T-helper 17 cell (primary cell): ENCODE data around the gene AK2. TPM values are rescaled to one million over a fixed set of nuclear protein-coding genes. Genes with fewer than 3 reads are reported as not detected.

ENCODE experiments used
- ATAC-seq: fragments of 150-1000 bp; cut with Tn5 transposase; 2 replicates; pipeline ENCODE4 v1.10.0; 2021; ENCODE audit warnings: mild to moderate bottlenecking, moderate library complexity
- DNase-seq, 3 donors: peaks; one replicate each; pipeline versions ENCODE4 v3.0.0 to v3.0.0-alpha.2; 2020 to 2021
- H3K9me3 ChIP-seq: one replicate; pipeline ENCODE4 v1.7.0; 2013; ENCODE audit warnings: low read length, mild to moderate bottlenecking; ENCODE audit not compliant: control insufficient read depth, poor library complexity, severe bottlenecking
- H3K27ac Mint-ChIP-seq: one replicate; pipeline ENCODE4 v1.8.0; 2022; ENCODE audit warnings: mild to moderate bottlenecking, moderate library complexity, mixed read lengths
- H3K27me3 Mint-ChIP-seq: one replicate; pipeline ENCODE4 v1.8.0; 2022; ENCODE audit warnings: mixed read lengths
- H3K36me3 Mint-ChIP-seq: one replicate; pipeline ENCODE4 v1.8.0; 2022; ENCODE audit warnings: low read depth, mixed read lengths
- H3K4me1 Mint-ChIP-seq: one replicate; pipeline ENCODE4 v1.8.0; 2022; ENCODE audit warnings: mild to moderate bottlenecking, mixed read lengths
- H3K4me3 Mint-ChIP-seq: one replicate; pipeline ENCODE4 v1.8.0; 2022; ENCODE audit warnings: mild to moderate bottlenecking, moderate library complexity, mixed read lengths
- total RNA-seq, 4 donors: library from RNA in 2 of 4; stranded (reverse) in 2 of 4; gene quantifications; one replicate each; pipeline ENCODE4 v1.2.3 and lab custom pipeline; 2022 to 2026

AK2 gene
- total RNA-seq, 2 donors from 2014 or later, result 51.1 to 61.7 TPM

DNA sequence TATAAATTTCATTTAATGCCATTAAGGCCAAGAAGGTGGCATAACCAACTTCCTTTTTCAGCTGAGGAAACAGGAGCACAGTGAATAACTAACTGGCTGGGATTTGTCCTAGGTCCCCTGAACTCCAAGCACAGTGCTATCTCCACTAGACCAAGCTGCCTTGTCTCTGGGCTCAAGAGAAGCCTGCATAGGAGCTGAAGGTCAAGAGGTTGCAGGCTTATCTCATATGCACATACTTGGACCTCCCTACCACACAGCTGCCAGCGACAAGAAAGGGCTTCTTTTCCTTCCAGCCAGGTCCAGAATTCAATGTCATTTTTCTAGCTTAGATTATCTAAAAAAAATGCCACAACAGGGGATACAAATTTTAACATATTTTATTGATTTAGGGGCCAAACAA lies 27.1 kb downstream of the AK2 start:
- no peak for DNase-seq
- no peak for ATAC-seq
- no peaks in the 10 kb centered on the region for H3K9me3 ChIP-seq
- no peaks in the 10 kb centered on the region for H3K27me3 Mint-ChIP-seq
- H3K27ac Mint-ChIP-seq, result peak overlapping the region; percentile 2
- no peak overlapping the region for H3K4me3 Mint-ChIP-seq
- H3K4me1 Mint-ChIP-seq, result peaks cover 10% of the 10 kb centered on the region
- peaks cover 15% of the 10 kb centered on the region for H3K36me3 Mint-ChIP-seq

DNA sequence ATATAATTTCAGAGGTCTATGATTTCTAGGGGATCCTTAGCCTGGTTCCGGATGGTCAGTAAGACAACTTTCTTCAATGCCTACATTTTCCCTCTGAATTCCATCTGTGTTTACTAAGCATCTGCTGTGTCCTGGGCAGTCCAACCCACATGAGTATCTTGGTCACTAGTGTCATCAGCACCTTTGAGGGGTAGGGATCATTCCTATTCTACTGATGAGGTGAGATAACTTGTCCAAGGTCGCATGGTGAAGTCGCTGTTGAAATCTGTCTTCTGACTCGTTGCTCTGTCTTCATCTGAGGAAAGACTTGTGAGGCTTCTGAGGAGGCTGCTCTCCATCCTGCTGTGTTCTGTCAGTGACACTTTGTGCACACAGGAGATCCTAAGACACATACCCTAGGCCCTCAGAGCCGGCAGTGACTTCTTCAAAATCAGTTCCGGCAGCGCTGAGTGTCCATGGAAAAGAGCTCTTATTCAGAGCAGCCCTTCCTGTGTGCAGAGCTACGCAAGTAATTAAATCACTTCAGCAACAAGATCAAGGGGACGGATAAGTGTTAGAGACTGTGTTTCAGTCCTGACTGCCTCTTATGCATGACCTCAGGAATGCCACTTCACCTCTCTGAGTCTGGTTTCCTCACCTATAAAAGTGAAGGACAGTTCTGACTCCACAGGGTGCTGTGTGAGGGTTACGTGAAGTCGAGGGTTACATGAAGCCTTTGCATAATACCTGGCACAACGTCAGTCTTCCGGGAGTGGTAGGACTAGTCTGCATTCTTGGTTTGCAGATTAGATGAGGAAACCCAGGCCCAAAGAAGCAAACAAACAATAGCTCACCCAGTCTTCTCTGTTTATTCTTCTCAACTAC lies 28.4 kb downstream of the AK2 start:
- Mint-ChIP-seq H3K27me3 (no peaks in the 10 kb centered on the region), H3K27ac (no peak overlapping the region), H3K4me3 (no peak overlapping the region), H3K4me1 (peaks cover 10% of the 10 kb centered on the region), H3K36me3 (peaks cover 10% of the 10 kb centered on the region)
- no peak for DNase-seq
- ATAC-seq, result no peak
- H3K9me3 ChIP-seq, result no peaks in the 10 kb centered on the region

DNA sequence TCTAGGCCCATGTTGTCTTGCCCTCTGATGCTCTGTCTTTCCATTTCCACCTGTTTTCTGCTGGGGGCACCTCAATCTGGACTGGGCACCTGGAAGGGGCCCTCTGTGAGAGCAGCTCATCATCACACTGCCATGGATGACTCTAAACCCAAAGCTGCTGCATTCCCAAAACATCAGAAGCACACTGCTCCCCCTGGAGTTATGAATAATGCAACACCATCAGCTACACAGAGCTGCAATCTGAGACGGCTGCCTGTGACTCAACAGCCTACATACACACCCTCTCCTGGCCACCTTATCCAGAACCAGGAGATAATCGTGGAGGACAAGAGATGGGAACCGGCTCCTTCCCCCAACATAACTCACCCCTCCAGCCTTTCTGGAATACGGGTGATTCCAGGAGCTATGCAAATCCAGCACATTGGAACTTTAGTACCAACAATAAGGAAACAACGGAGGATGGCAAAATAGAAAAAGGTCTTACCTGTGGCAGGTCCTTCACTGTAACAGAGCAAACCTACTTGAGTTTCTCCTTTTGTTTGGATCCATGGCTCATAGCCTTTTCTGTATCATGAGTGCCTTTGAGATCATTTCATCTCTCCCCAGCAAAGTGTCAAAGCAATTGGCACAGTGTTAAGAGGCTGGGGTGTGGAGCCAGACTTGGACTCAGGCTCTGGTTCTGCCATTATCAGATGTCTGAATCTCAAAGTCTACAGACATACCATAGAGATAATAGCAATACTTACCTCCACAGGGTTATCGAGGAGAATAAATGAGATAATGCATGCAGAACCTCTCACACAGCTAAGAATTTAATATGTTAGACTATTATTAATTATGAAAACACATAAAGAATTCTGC lies 29.3 kb downstream of the AK2 start:
- H3K27ac Mint-ChIP-seq, result no peak overlapping the region
- H3K36me3 Mint-ChIP-seq, result peaks cover 3% of the 10 kb centered on the region
- H3K9me3 ChIP-seq, result no peaks in the 10 kb centered on the region
- peak; percentile 78 for ATAC-seq
- H3K27me3 Mint-ChIP-seq, result no peaks in the 10 kb centered on the region
- H3K4me1 Mint-ChIP-seq, result peaks cover 12% of the 10 kb centered on the region
- DNase-seq, result no peak
- no peak overlapping the region for H3K4me3 Mint-ChIP-seq

DNA sequence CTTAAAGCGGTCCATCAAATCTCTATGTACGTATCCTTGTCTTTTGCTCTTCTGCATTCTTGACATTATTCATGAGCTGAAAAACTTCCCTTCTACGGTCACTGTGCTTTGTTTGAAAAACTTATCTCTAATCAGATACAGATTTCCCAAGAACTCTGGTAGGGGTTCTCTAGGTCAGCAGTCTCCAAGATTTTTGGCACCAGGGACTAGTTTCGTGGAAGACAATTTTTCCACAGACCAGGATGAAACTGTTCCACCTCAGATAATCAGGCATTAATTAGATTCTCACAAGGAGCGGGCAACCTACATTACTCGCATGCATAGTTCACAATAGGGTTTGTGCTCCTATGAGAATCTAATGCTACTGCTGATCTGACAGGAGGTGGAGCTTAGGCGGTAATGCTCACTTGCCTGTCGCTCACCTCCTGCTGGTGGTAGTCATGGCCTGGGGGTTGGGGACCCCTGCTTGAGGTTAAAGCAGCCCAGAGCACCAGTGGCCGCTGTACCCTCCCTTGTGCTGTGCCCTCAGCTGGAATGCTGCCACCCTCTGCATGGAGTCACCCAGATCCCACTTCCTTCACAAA lies 30.8 kb downstream of the AK2 start:
- no peaks in the 10 kb centered on the region for H3K9me3 ChIP-seq
- DNase-seq (no peak), ATAC-seq (no peak)
- no peak overlapping the region for H3K27ac Mint-ChIP-seq
- no peaks in the 10 kb centered on the region for H3K27me3 Mint-ChIP-seq
- H3K4me1 Mint-ChIP-seq, result peaks cover 14% of the 10 kb centered on the region
- H3K36me3 Mint-ChIP-seq, result no peaks in the 10 kb centered on the region
- H3K4me3 Mint-ChIP-seq, result no peak overlapping the region

DNA sequence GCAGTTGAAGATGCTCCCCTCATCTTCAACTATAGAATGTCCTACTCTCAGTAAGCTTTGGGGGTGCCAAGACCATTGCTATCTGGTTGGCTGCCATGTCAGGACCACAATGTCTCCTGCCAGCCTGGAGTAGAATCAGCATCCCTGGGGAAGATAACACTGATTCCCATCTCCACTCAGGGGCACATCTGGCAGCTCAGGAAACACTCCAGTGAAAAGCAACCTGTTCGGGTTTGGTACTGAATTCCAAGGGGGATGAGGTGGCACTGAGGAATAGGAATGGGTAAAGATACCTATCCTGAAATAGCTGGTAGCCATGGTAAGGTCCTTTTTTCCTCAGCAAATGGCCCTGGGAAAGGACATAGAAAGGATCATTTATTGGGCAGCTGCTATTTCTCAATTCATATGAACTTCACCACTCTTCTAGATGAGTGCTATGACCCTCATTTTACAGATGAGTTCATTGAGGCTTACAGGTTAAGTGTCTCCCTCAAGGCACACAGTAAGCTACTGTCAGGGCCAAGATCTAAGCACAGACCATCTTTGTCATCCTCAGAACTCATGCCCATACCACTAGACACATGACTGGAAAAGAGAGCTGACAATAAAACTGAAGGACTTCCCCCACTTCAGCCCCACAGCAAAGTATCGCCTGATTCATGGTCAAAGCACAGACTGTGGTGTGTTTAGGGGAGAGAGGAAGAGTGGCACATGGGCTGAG lies 31.4 kb downstream of the AK2 start:
- H3K27ac Mint-ChIP-seq, result peak overlapping the region; percentile 16
- ATAC-seq, result no peak
- H3K27me3 Mint-ChIP-seq, result no peaks in the 10 kb centered on the region
- H3K9me3 ChIP-seq, result no peaks in the 10 kb centered on the region
- H3K4me1 Mint-ChIP-seq, result peaks cover 18% of the 10 kb centered on the region
- no peaks in the 10 kb centered on the region for H3K36me3 Mint-ChIP-seq
- no peak for DNase-seq
- H3K4me3 Mint-ChIP-seq, result no peak overlapping the region

DNA sequence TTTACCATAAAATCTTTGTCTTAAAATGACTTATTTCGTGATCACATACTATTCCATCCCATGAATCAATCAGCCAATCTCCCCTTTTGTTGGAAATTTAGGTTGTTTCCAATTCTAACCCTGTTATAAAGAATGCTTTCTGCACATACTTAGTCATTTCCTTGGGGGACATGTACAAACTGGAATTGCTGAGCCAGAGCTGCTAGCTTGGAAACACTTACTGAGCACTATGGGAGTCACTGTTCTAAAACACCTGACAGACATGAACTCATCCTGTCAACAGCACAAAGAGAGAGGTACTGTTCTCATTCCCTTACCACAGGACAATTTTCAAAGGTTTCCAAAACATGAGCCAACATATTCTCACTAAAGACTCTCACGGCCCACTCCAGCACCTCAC lies 32.1 kb downstream of the AK2 start:
- no peaks in the 10 kb centered on the region for H3K27me3 Mint-ChIP-seq
- no peaks in the 10 kb centered on the region for H3K9me3 ChIP-seq
- ATAC-seq, result no peak
- H3K36me3 Mint-ChIP-seq, result no peaks in the 10 kb centered on the region
- DNase-seq, result no peak
- H3K27ac Mint-ChIP-seq, result peak overlapping the region; percentile 16
- H3K4me1 Mint-ChIP-seq, result peaks cover 18% of the 10 kb centered on the region
- H3K4me3 Mint-ChIP-seq, result no peak overlapping the region

DNA sequence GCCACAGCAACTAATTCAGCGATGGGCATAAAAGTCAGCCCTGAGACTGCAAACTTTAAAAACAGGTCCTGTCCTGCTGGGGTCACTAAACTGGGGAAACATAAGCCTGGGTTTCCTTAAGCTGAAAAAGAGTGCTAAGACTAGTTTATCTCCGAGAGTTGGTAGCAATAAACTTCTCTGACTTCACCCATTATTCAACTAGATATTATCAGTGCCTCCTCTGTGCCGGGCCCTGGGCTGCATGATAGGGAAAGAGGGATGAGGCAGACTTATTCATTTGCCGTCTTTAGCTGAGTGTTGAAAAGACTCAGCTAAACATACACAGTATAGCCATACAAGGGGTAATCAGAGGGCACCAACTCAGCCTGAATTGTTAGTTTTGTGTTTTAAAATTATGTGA lies 33.0 kb downstream of the AK2 start:
- no peaks in the 10 kb centered on the region for H3K9me3 ChIP-seq
- DNase-seq, result no peak
- ATAC-seq, result no peak
- peaks cover 18% of the 10 kb centered on the region for H3K4me1 Mint-ChIP-seq
- H3K27me3 Mint-ChIP-seq, result no peaks in the 10 kb centered on the region
- no peaks in the 10 kb centered on the region for H3K36me3 Mint-ChIP-seq
- H3K27ac Mint-ChIP-seq, result no peak overlapping the region
- no peak overlapping the region for H3K4me3 Mint-ChIP-seq

DNA sequence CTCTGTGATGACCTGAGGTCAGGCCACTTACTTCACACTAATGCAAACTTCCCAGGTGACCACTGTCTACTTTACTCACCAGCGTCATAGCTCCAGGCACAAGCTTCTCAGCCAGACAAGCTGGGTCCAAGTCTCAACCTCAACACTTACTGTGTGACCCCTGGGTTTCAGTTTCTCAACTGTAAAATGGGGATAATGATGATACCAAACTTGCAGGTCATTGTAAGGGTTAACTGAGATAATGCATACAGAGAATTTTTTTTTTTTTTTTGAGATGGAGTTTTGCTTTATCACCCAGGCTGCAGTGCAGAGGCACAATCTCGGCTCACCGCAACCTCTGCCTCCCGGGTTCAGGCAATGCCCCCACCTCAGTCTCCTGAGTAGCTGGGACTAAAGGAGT lies 34.7 kb downstream of the AK2 start:
- no peaks in the 10 kb centered on the region for H3K9me3 ChIP-seq
- Mint-ChIP-seq H3K4me1 (peaks cover 29% of the 10 kb centered on the region), H3K27me3 (no peaks in the 10 kb centered on the region), H3K36me3 (no peaks in the 10 kb centered on the region), H3K27ac (peak overlapping the region; percentile 32), H3K4me3 (no peak overlapping the region)
- no peak for ATAC-seq
- no peak for DNase-seq

DNA sequence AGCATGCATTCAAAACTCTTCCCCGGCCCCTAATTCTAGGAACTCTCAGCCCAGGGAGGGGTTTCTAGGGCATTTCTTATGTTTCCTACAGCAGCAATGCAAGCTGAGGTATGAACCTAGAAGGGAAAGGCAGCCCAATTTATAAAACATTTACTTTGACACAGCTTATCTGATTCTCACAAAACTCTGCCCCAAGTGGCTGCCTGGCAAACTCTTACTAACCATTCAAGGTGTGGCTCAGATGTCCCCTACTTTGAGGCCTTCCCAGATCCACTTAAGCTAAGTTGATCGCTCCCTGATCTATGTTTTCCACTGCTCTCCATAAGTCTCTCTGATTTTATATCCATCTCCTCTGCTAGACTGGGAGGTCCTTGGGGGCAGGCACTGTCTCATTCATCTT lies 35.4 kb downstream of the AK2 start:
- ATAC-seq, result peak; percentile 36
- H3K9me3 ChIP-seq, result no peaks in the 10 kb centered on the region
- Mint-ChIP-seq H3K27me3 (no peaks in the 10 kb centered on the region), H3K27ac (no peak overlapping the region), H3K36me3 (no peaks in the 10 kb centered on the region), H3K4me3 (no peak overlapping the region), H3K4me1 (peaks cover 27% of the 10 kb centered on the region)
- DNase-seq, result no peak

DNA sequence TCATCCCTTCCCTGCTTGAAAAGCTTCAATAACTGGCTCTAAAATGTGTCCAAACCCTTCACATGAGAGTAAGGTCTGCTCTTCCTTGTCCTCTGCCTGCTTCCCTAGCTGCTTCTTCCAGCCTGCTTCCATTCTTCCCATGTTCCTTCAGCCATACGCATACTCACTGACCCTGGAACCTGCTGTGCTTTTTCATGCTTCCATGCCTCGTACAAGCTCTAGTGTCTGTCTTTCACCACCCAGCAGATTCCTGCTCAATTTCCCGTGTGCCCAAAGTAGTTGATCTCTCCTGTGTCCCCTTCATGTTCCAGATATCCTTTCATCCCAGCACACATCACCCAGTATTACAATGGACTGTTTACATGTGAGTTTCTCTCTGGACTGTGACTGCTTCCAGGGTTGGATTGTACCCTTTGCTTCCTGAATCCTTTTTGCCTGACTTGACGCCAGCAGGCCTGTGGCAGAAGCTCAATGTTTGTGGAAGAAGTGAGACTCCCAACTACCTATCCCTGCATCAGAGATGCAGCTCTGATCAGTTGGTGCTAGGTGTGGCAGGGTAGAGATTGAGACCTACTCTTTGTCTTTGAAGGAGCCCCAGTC lies 36.2 kb downstream of the AK2 start:
- Mint-ChIP-seq H3K4me1 (peaks cover 25% of the 10 kb centered on the region), H3K27ac (no peak overlapping the region), H3K27me3 (no peaks in the 10 kb centered on the region), H3K4me3 (peak overlapping the region; percentile 8), H3K36me3 (no peaks in the 10 kb centered on the region)
- no peak for DNase-seq
- ATAC-seq, result no peak
- H3K9me3 ChIP-seq, result no peaks in the 10 kb centered on the region

DNA sequence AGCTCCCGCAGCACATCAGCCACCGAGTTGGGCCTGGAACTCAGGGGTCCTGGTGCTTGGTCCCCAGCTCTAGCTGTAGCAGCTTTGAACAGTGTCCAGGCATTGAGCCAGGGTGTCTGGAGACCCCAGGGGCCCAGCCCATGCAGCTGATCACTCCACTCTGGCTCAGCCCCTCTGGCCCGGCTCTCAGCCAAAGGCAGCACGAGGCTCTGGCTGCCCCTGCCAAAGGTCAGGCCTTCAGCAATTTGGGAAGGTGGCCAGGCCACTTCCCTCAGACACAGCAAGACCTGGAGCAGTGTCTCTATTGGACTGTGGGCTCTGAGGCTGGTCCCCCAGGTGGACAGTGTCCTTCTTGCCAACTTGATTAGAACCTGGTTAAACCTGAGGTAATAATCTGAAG lies 37.7 kb downstream of the AK2 start:
- peaks cover 25% of the 10 kb centered on the region for H3K4me1 Mint-ChIP-seq
- no peaks in the 10 kb centered on the region for H3K36me3 Mint-ChIP-seq
- DNase-seq (no peak), ATAC-seq (no peak)
- no peak overlapping the region for H3K27ac Mint-ChIP-seq
- H3K4me3 Mint-ChIP-seq, result no peak overlapping the region
- H3K27me3 Mint-ChIP-seq, result no peaks in the 10 kb centered on the region
- no peaks in the 10 kb centered on the region for H3K9me3 ChIP-seq

DNA sequence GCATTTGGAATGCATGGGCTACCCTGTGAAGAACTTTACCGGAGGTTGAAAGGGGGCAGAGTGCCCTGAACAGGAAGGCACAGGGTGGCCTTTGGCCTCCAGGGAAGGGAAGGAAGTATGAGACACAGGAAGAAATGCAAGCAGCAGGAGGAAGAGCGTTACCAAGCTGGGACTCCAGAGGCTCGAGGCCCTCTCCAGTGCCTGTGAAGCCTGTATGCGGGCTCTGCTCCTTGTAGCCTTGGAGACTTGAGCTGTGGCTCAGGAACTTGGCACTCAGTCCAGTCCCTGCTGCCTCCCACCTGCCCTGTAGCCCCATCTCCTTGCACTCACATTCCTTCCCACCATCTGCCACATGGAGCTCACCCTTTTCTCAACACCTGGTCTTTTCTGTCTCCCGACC lies 38.6 kb downstream of the AK2 start:
- Mint-ChIP-seq H3K27ac (peak overlapping the region; percentile 90), H3K27me3 (no peaks in the 10 kb centered on the region), H3K4me3 (peak overlapping the region; percentile 82), H3K36me3 (no peaks in the 10 kb centered on the region), H3K4me1 (peaks cover 25% of the 10 kb centered on the region)
- ATAC-seq (peak; percentile 52), DNase-seq (no peak)
- no peaks in the 10 kb centered on the region for H3K9me3 ChIP-seq
